ENCODE measurements around the gene EMC7. TPM values are rescaled to one million over a fixed set of nuclear protein-coding genes. Genes with fewer than 3 reads are reported as not detected.

The EMC7 gene
- total RNA-seq, 1 experiment from 2014 or later: 79.6 TPM

DNA sequence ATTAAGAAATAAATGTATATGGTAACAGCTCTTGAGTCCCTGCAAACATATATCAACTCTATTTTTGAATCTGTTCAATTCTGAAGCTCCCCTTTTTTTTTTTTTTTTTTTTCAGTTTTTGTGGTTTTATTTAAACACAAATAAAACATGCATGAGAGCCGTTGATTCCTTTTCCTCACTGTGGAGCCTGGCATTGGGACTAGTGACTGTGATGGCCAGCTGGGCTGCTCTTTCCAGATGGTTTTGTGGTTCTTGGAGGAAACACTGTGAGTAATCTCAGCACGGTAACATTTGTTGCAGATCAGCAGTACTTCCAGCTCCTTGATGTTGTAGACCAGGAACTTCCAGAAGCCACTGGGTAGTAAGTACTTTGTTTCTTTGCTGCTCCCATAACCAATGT lies 15.9 kb downstream of the EMC7 start:
- Histone ChIP-seq H3K4me1 (ENCODE audit: control insufficient read depth, insufficient read depth, low read length) (no peaks in the 10 kb centered on the region), H3K27me3 (ENCODE audit: control insufficient read depth, insufficient read depth, low read length) (no peaks in the 10 kb centered on the region), H3K9me3 (ENCODE audit: control insufficient read depth, insufficient read depth, low read depth, low read length) (no peaks in the 10 kb centered on the region), H3K4me3 (ENCODE audit: low read depth in 2 of 2, low read length in 2 of 2) (no peak overlapping the region), H3K36me3 (ENCODE audit: control insufficient read depth, insufficient read depth, low read length) (no peaks in the 10 kb centered on the region), H3K27ac (ENCODE audit: low read length) (no peak overlapping the region)
- ATAC-seq (no peak), DNase-seq (ENCODE audit: low read depth, low spot score) (no peak)
- POLR2A ChIA-PET: no interaction called here
- intact Hi-C loops (cut with micrococcal nuclease; ENCODE audit: unreplicated experiment): no loop called here
- no peak for TF ChIP-seq SIN3A (IDR thresholded peaks at IDR 0.05; ENCODE audit: borderline replicate concordance, insufficient read depth, low read depth, low read length)
- TF ChIP-seq, protein P1, sequence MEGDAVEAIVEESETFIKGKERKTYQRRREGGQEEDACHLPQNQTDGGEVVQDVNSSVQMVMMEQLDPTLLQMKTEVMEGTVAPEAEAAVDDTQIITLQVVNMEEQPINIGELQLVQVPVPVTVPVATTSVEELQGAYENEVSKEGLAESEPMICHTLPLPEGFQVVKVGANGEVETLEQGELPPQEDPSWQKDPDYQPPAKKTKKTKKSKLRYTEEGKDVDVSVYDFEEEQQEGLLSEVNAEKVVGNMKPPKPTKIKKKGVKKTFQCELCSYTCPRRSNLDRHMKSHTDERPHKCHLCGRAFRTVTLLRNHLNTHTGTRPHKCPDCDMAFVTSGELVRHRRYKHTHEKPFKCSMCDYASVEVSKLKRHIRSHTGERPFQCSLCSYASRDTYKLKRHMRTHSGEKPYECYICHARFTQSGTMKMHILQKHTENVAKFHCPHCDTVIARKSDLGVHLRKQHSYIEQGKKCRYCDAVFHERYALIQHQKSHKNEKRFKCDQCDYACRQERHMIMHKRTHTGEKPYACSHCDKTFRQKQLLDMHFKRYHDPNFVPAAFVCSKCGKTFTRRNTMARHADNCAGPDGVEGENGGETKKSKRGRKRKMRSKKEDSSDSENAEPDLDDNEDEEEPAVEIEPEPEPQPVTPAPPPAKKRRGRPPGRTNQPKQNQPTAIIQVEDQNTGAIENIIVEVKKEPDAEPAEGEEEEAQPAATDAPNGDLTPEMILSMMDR (IDR thresholded peaks at IDR 0.05): no peak
- TF ChIP-seq POLR2AphosphoS5 (IDR thresholded peaks at IDR 0.05; ENCODE audit: low read depth, low read length): no peak
- TF ChIP-seq, protein P2, sequence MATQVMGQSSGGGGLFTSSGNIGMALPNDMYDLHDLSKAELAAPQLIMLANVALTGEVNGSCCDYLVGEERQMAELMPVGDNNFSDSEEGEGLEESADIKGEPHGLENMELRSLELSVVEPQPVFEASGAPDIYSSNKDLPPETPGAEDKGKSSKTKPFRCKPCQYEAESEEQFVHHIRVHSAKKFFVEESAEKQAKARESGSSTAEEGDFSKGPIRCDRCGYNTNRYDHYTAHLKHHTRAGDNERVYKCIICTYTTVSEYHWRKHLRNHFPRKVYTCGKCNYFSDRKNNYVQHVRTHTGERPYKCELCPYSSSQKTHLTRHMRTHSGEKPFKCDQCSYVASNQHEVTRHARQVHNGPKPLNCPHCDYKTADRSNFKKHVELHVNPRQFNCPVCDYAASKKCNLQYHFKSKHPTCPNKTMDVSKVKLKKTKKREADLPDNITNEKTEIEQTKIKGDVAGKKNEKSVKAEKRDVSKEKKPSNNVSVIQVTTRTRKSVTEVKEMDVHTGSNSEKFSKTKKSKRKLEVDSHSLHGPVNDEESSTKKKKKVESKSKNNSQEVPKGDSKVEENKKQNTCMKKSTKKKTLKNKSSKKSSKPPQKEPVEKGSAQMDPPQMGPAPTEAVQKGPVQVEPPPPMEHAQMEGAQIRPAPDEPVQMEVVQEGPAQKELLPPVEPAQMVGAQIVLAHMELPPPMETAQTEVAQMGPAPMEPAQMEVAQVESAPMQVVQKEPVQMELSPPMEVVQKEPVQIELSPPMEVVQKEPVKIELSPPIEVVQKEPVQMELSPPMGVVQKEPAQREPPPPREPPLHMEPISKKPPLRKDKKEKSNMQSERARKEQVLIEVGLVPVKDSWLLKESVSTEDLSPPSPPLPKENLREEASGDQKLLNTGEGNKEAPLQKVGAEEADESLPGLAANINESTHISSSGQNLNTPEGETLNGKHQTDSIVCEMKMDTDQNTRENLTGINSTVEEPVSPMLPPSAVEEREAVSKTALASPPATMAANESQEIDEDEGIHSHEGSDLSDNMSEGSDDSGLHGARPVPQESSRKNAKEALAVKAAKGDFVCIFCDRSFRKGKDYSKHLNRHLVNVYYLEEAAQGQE (IDR thresholded peaks at IDR 0.05; ENCODE audit: insufficient read depth in 1 of 2, low read depth in 2 of 2, low read length in 1 of 2): no peak
- no peak for TF ChIP-seq TCF7L2 (IDR thresholded peaks at IDR 0.05; ENCODE audit: low read depth, low read length)
- in situ Hi-C loops (cut with HindIII; ENCODE audit: low pct_unique_long_range_greater_than_20kb, low sequenced_read_pairs): no loop called here
- BruUV-seq (replicated peaks): no TSS peak
- CTCF ChIA-PET: no interaction called here

DNA sequence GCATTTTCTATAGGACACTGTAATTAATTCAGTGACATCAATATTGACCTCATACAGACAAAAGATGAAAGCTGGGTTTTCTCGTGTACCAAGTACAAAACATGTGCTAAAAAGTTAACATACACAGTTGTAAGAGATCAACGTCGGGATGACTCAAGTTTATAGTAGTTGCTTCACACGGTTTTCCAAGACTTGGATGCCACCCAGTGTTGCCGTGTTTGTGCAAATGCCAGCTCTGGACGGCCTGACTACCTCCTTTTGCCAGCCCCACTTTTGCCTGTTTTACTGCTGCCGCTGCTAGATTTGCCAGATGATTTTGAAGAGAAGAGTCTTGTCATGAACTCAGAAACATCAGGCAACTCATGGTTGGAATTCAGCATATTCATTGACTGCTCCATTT lies 17.6 kb downstream of the EMC7 start:
- no peaks in the 10 kb centered on the region for H3K27me3 ChIP-seq (ENCODE audit: control insufficient read depth, insufficient read depth, low read length)
- DNase-seq (ENCODE audit: low read depth, low spot score): no peak
- no peak for ATAC-seq
- ChIA-PET POLR2A (no interaction called here), CTCF (no interaction called here)
- no peak for TF ChIP-seq TCF7L2 (IDR thresholded peaks at IDR 0.05; ENCODE audit: low read depth, low read length)
- no peak for TF ChIP-seq POLR2AphosphoS5 (IDR thresholded peaks at IDR 0.05; ENCODE audit: low read depth, low read length)
- TF ChIP-seq, protein P2 (IDR thresholded peaks at IDR 0.05; ENCODE audit: insufficient read depth in 1 of 2, low read depth in 2 of 2, low read length in 1 of 2): no peak
- no peak for TF ChIP-seq SIN3A (IDR thresholded peaks at IDR 0.05; ENCODE audit: borderline replicate concordance, insufficient read depth, low read depth, low read length)
- TF ChIP-seq, protein P1 (IDR thresholded peaks at IDR 0.05): no peak
- no peak overlapping the region for H3K4me3 ChIP-seq (ENCODE audit: low read depth in 2 of 2, low read length in 2 of 2)
- intact Hi-C loops (cut with micrococcal nuclease; ENCODE audit: unreplicated experiment) (no loop called here), in situ Hi-C loops (cut with HindIII; ENCODE audit: low pct_unique_long_range_greater_than_20kb, low sequenced_read_pairs) (no loop called here)
- BruUV-seq (replicated peaks): no TSS peak
- H3K27ac ChIP-seq (ENCODE audit: low read length): no peak overlapping the region
- H3K9me3 ChIP-seq (ENCODE audit: control insufficient read depth, insufficient read depth, low read depth, low read length): no peaks in the 10 kb centered on the region
- no peaks in the 10 kb centered on the region for H3K4me1 ChIP-seq (ENCODE audit: control insufficient read depth, insufficient read depth, low read length)
- no peaks in the 10 kb centered on the region for H3K36me3 ChIP-seq (ENCODE audit: control insufficient read depth, insufficient read depth, low read length)
